Thymus (tissue), 11 donors: Measurements from ENCODE around the gene ITFG1. TPM values are rescaled to one million over a fixed set of nuclear protein-coding genes. Genes with fewer than 3 reads are reported as not detected.

Experiments
- DNase-seq, 9 donors: peaks; one replicate each; pipeline ENCODE4 v3.0.0-alpha.2; 2013; ENCODE audit warnings: low spot score in 9 of 9, low read depth in 6 of 9, missing footprints in 1 of 9
- H3K27ac ChIP-seq, 2 donors: one replicate each; pipeline ENCODE4 v1.5.1; 2013; ENCODE audit warnings: control low read depth in 1 of 2, low read depth in 1 of 2, low read length in 1 of 2, mild to moderate bottlenecking in 1 of 2, moderate library complexity in 1 of 2
- H3K27me3 ChIP-seq, 2 donors: one replicate each; pipeline ENCODE4 v1.5.1; 2013; ENCODE audit warnings: low read length in 1 of 2; ENCODE audit not compliant: control insufficient read depth in 2 of 2, insufficient read depth in 1 of 2
- H3K36me3 ChIP-seq, 2 donors: one replicate each; pipeline ENCODE4 v1.5.1; 2013; ENCODE audit warnings: low read length in 1 of 2, mild to moderate bottlenecking in 1 of 2, moderate library complexity in 1 of 2; ENCODE audit not compliant: control insufficient read depth in 2 of 2, insufficient read depth in 2 of 2
- H3K4me1 ChIP-seq, 2 donors: one replicate each; pipeline ENCODE4 v1.5.1; 2013; ENCODE audit warnings: low read length in 2 of 2; ENCODE audit not compliant: control insufficient read depth in 2 of 2, insufficient read depth in 2 of 2
- H3K4me3 ChIP-seq, 2 donors: one replicate each; pipeline ENCODE4 v1.5.1; 2013; ENCODE audit warnings: low read length in 2 of 2, control low read depth in 1 of 2, mild to moderate bottlenecking in 1 of 2
- H3K9me3 ChIP-seq, 2 donors: one replicate each; pipeline ENCODE4 v1.5.1; 2013; ENCODE audit warnings: low read length in 1 of 2, mild to moderate bottlenecking in 1 of 2; ENCODE audit not compliant: control insufficient read depth in 2 of 2, insufficient read depth in 1 of 2
- WGBS: extraction: QIAGEN DNeasy Blood & Tissue Kit; methylation state at CpG from one replicate; pipeline ENCODE4 v1.1.7; 2013; 5-methylcytosine and 5-hydroxymethylcytosine counted together
- polyA plus RNA-seq: library from polyadenylated mRNA; stranded (reverse); fragments of 200-250 nt; gene quantifications from one replicate; pipeline ENCODE4 v1.2.3, GENCODE V29; 2013
- total RNA-seq: library from RNA; stranded (reverse); fragments of 120-200 nt; gene quantifications from one replicate; pipeline ENCODE4 v1.2.4, GENCODE V29; 2013
- donor health status: healthy.

Gene ITFG1
- total and polyA plus RNA-seq, 2 donors = 28.8 to 36.6 TPM

GRCh38 chr16:47311738-47312505, 148.9 kb downstream of the ITFG1 start:
- WGBS = 92% methylated on average over 8 of the region's 8 CpGs
- no peak for DNase-seq
- no peak overlapping the region for H3K4me3 ChIP-seq
- H3K27me3 ChIP-seq = no peaks in the 10 kb centered on the region
- H3K4me1 ChIP-seq = no peaks in the 10 kb centered on the region
- no peaks in the 10 kb centered on the region for H3K9me3 ChIP-seq
- H3K27ac ChIP-seq = no peak overlapping the region
- peaks cover 0 to 2% of the 10 kb centered on the region in 2 donors for H3K36me3 ChIP-seq

DNA sequence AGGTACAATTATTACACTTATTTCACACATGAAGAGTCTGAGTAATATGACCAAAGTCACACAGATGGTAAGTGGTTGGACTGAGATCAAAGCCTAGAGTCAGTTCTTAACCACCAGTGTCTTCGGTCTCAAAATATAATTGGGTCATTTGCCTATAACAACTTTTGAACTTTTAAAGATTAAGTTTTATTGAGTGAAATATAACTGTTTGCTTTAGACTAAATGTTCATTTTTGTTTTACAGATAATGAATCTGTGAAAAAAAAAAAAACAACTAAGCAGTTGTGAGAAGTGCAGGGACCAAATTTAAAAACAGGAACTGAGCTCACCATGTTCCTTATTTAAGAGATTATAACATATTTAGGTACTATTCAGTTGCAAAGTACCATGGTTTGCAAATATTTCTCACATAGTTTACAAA, 150.1 kb downstream of the ITFG1 start:
- Histone ChIP-seq H3K27ac (no peak overlapping the region), H3K27me3 (no peaks in the 10 kb centered on the region), H3K4me3 (no peak overlapping the region), H3K4me1 (no peaks in the 10 kb centered on the region), H3K36me3 (peaks cover 0 to 2% of the 10 kb centered on the region in 2 donors), H3K9me3 (no peaks in the 10 kb centered on the region)
- DNase-seq = no peak
- WGBS = 81% methylated on average over 1 of the region's 1 CpG

GRCh38 chr16:47309581-47310312, 151.1 kb downstream of the ITFG1 start:
- Histone ChIP-seq H3K4me1 (no peaks in the 10 kb centered on the region), H3K27ac (no peak overlapping the region), H3K4me3 (no peak overlapping the region), H3K27me3 (no peaks in the 10 kb centered on the region), H3K9me3 (no peaks in the 10 kb centered on the region), H3K36me3 (peaks cover 0 to 2% of the 10 kb centered on the region in 2 donors)
- 97% methylated on average over 4 of the region's 4 CpGs for WGBS
- no peak for DNase-seq

- H3K27me3 ChIP-seq = no peaks in the 10 kb centered on the region
- DNase-seq = no peak
- H3K9me3 ChIP-seq = no peaks in the 10 kb centered on the region
- 96% methylated on average over 3 of the region's 3 CpGs for WGBS
- peaks cover 0 to 2% of the 10 kb centered on the region in 2 donors for H3K36me3 ChIP-seq
- H3K4me1 ChIP-seq = no peaks in the 10 kb centered on the region
- H3K4me3 ChIP-seq = no peak overlapping the region
- no peak overlapping the region for H3K27ac ChIP-seq
These were observed 152.3 kb downstream of the ITFG1 start for GRCh38 chr16:47308601-47309000.

- WGBS = 99% methylated on average over 1 of the region's 1 CpG
These were observed 156.3 kb downstream of the ITFG1 start for GRCh38 chr16:47304563-47304962.

DNA sequence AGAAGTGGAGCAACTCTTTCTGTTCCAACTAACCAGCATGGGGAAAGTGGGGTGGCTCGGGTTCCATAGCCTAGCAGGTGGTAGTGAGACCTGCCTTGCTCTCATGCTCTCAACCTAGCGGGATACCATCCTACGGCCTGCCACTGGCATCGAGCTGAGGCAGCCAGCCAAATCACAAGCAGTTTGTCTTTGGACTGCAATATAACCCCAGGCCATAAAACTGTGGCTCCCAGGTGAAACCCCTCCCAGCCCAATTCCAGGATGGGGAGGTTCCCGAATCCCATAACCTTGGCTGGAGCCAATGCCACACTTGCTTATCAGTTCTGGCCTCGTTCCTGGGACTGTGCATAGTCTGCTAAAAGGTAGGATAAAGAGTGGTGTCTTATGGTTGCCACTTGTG, 161.3 kb downstream of the ITFG1 start:
- WGBS = 99% methylated on average over 6 of the region's 6 CpGs
- Histone ChIP-seq H3K4me1 (no peaks in the 10 kb centered on the region), H3K4me3 (no peak overlapping the region), H3K27me3 (no peaks in the 10 kb centered on the region), H3K36me3 (peaks cover 0 to 11% of the 10 kb centered on the region in 2 donors), H3K27ac (no peak overlapping the region), H3K9me3 (peaks cover 0 to 3% of the 10 kb centered on the region in 2 donors)
- no peak for DNase-seq

More at GRCh38 chr16:47304563-47304962, 156.3 kb downstream of the ITFG1 start:
- H3K36me3 ChIP-seq = no peaks in the 10 kb centered on the region
- no peaks in the 10 kb centered on the region for H3K4me1 ChIP-seq
- peaks cover 0 to 2% of the 10 kb centered on the region in 2 donors for H3K9me3 ChIP-seq
- no peak for DNase-seq
- H3K27me3 ChIP-seq = no peaks in the 10 kb centered on the region
- H3K27ac ChIP-seq = no peak overlapping the region
- H3K4me3 ChIP-seq = no peak overlapping the region

DNA sequence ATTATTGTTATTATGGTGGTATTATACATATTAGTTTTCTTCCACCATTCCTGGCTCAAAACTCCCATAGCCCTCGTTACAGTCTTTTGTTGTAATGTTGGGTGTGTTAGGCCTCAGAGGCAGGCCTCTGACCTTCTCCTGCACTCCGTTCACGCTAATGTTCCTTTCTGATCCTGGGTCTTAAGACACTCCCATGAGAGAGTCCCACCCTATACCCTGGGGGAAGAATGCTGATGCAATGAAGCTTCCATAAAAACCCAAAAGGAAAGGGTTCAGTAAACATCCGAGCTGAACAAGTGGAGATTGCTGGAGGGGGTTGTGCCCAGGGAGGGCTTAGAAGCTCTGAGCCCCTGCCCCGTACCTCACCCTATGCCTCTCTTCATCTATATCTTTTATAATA, 175.9 kb downstream of the ITFG1 start:
- WGBS = over 99% methylated on average over 5 of the region's 5 CpGs
- no peak for DNase-seq
- Histone ChIP-seq H3K27me3 (no peaks in the 10 kb centered on the region), H3K4me3 (no peak overlapping the region), H3K27ac (no peak overlapping the region), H3K9me3 (no peaks in the 10 kb centered on the region), H3K36me3 (peaks cover 0 to 3% of the 10 kb centered on the region in 2 donors), H3K4me1 (no peaks in the 10 kb centered on the region)

DNA sequence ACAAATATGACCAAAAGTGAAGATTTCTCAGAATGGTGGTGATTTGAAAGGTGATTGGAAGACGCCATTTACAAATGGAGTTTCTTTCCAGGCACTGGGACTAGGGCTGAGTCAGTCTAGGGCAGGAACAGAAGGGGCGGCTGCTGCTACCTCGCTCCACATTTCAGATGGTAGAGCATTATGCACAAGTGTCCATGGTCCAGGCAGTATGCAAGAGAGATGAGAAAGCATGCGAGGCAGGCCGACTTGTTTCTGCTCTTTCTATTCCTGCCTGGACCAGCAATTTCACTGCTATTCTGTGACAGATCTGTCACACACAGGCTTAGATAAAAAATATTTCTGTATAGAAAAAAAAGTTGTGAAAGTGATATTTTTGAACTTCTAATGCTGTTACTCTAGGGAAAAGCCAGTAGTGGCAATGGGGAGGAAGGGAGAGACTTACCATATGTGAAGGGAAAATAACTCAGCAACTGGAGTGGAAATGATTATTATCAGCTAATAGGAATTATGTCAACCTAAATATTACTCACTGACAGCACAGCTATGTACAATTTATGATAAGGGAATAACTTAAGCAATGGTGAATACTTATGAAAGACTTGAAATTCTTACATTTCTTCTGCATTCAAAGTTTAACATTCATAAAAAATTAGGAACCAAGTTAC, 182.4 kb downstream of the ITFG1 start:
- Histone ChIP-seq H3K27ac (no peak overlapping the region), H3K9me3 (no peaks in the 10 kb centered on the region), H3K4me1 (no peaks in the 10 kb centered on the region), H3K4me3 (no peak overlapping the region), H3K36me3 (peaks cover 0 to 3% of the 10 kb centered on the region in 2 donors), H3K27me3 (no peaks in the 10 kb centered on the region)
- WGBS = 97% methylated on average over 5 of the region's 5 CpGs
- DNase-seq = no peak

DNA sequence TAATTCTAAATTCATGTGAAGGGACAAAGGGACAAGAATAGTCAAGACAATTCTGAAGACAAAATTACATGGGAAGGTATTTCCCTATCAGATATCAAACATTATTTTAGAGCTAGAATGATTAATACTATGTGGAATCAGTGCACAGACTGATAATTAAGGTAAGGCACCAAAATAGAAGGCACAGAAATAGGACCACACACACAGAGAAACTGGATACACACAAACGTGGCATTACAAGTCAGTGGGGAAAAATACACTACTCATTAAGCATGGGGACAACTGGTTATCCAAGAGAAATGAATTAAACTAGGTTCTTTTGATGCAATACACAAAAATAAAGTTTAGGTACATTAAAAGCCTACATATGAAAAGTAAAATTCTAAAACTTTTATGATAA, 184.3 kb downstream of the ITFG1 start:
- no peaks in the 10 kb centered on the region for H3K9me3 ChIP-seq
- no peaks in the 10 kb centered on the region for H3K4me1 ChIP-seq
- no peaks in the 10 kb centered on the region for H3K27me3 ChIP-seq
- no peak for DNase-seq
- no peak overlapping the region for H3K4me3 ChIP-seq
- WGBS = 94% methylated on average over 1 of the region's 1 CpG
- no peak overlapping the region for H3K27ac ChIP-seq
- H3K36me3 ChIP-seq = peaks cover 0 to 3% of the 10 kb centered on the region in 2 donors
